ENCODE results near the gene IRF9. TPM values are rescaled to one million over a fixed set of nuclear protein-coding genes. Genes with fewer than 3 reads are reported as not detected.
A peak's percentile ranks its signal among the peaks of the same experiment; 100 is the strongest.

IRF9 gene
- total RNA-seq, 1 experiment from 2014 or later: 27.6 TPM

DNA sequence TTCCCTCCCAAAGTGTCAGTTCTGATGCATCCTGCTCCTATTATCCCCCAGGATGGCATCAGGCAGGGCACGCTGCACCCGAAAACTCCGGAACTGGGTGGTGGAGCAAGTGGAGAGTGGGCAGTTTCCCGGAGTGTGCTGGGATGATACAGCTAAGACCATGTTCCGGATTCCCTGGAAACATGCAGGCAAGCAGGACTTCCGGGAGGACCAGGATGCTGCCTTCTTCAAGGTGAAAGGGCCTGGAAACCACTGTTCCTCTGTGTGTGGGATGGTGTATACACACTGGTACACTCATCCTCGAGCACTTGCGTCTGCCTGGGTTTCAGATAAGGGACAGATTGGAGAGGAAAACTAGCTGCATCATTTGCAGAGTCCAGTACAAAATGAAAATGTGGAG is 1.0 kb downstream of the IRF9 start:
- H3K9me3 ChIP-seq (ENCODE audit: control insufficient read depth, low read depth, low read length): no peaks in the 10 kb centered on the region
- H3K23ac ChIP-seq (ENCODE audit: insufficient read length, low read depth, low read length): no peak overlapping the region
- TF ChIP-seq, protein P1, sequence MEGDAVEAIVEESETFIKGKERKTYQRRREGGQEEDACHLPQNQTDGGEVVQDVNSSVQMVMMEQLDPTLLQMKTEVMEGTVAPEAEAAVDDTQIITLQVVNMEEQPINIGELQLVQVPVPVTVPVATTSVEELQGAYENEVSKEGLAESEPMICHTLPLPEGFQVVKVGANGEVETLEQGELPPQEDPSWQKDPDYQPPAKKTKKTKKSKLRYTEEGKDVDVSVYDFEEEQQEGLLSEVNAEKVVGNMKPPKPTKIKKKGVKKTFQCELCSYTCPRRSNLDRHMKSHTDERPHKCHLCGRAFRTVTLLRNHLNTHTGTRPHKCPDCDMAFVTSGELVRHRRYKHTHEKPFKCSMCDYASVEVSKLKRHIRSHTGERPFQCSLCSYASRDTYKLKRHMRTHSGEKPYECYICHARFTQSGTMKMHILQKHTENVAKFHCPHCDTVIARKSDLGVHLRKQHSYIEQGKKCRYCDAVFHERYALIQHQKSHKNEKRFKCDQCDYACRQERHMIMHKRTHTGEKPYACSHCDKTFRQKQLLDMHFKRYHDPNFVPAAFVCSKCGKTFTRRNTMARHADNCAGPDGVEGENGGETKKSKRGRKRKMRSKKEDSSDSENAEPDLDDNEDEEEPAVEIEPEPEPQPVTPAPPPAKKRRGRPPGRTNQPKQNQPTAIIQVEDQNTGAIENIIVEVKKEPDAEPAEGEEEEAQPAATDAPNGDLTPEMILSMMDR (conservative IDR thresholded peaks at IDR 0.05): no peak
- no peaks in the 10 kb centered on the region for H3K9me3 Mint-ChIP-seq
- H3K4me2 ChIP-seq (ENCODE audit: insufficient read depth, insufficient read length, low read length): no peak overlapping the region
- no peaks in the 10 kb centered on the region; the same call in 1 of the 2 replicates for H3K27me3 Mint-ChIP-seq (ENCODE audit: low read depth)
- no peak overlapping the region for H3K56ac ChIP-seq (ENCODE audit: insufficient read length, low read depth, low read length)
- no peak overlapping the region for H2BK120ac ChIP-seq (ENCODE audit: low read depth, low read length, poor library complexity, severe bottlenecking)
- H3K4me3 Mint-ChIP-seq: peak overlapping the region; percentile 61 to 80; a peak in 4 of 5 replicates
- H3T11ph ChIP-seq (ENCODE audit: low read length): no peak overlapping the region
- no peak overlapping the region for H2BK5ac ChIP-seq (ENCODE audit: insufficient read length, low read length)
- H2AK5ac ChIP-seq (ENCODE audit: insufficient read length, low read length): no peak overlapping the region
- H3K9ac ChIP-seq (ENCODE audit: extremely low read depth, insufficient read length, low read length): no peak overlapping the region
- no peak overlapping the region for H2BK12ac ChIP-seq (ENCODE audit: insufficient read length, low read depth, low read length)
- no peak overlapping the region for H3K14ac ChIP-seq (ENCODE audit: insufficient read depth, low read length)
- no peaks in the 10 kb centered on the region for H3K79me2 ChIP-seq (ENCODE audit: insufficient read depth, low read length)
- H3K4me1 Mint-ChIP-seq: peaks cover 11 to 13% of the 10 kb centered on the region in 2 experiments
- WGBS (ENCODE audit: extremely low coverage, insufficient read length, low lambda C conversion rate): no CpG with 5 or more reads among the region's 8 CpGs
- H4K20me1 ChIP-seq (ENCODE audit: control insufficient read depth, insufficient read depth, insufficient read length): no peaks in the 10 kb centered on the region
- no peak overlapping the region for H4K5ac ChIP-seq (ENCODE audit: insufficient read length, low read depth, low read length)
- H2BK15ac ChIP-seq (ENCODE audit: low read depth, low read length): no peak overlapping the region
- H3K23me2 ChIP-seq (ENCODE audit: insufficient read length, low read depth, low read length, poor library complexity, severe bottlenecking): no peaks in the 10 kb centered on the region
- no peaks in the 10 kb centered on the region for H3K27me3 ChIP-seq (ENCODE audit: insufficient read depth, low read length)
- peak overlapping the region; percentile 33 to 86 (median 57); a peak in 4 of 7 replicates for H3K27ac Mint-ChIP-seq
- no peak for DNase-seq
- H4K8ac ChIP-seq (replicated peaks; ENCODE audit: insufficient read length, low read depth, low read length): no peak overlapping the region
- H3K4ac ChIP-seq (ENCODE audit: low read depth, low read length): no peak overlapping the region
- no peak overlapping the region for H2BK20ac ChIP-seq (ENCODE audit: low read depth, low read length, poor library complexity, severe bottlenecking)
- H3K18ac ChIP-seq (ENCODE audit: insufficient read length, low read depth, low read length): no peak overlapping the region
- no peaks in the 10 kb centered on the region for H3K79me1 ChIP-seq (ENCODE audit: insufficient read depth, low read depth, low read length, poor library complexity, severe bottlenecking)
- no peak overlapping the region for H2AFZ ChIP-seq (ENCODE audit: low read length)
- H3K4me1 ChIP-seq (ENCODE audit: insufficient read depth, low read length): no peaks in the 10 kb centered on the region
- H4K91ac ChIP-seq (ENCODE audit: insufficient read length, low read depth, low read length): no peak overlapping the region
- peaks cover 16 to 63% (median 49%) of the 10 kb centered on the region in 3 experiments for H3K36me3 Mint-ChIP-seq (ENCODE audit: insufficient read depth in 1 of 3, low read depth in 3 of 3)
- H3K27ac ChIP-seq (ENCODE audit: insufficient read length, low read depth, low read length): no peak overlapping the region

Measured in H9 (cell line).